GM21825 (cell line): Measurements from ENCODE around the gene CCDC150.
"Not testable (repeated sequence)": the region's sequence is repeated elsewhere in the genome, so short reads cannot be mapped to it uniquely, and the experiment has no call there.

Source experiments
- ATAC-seq: cut with Tn5 transposase; IDR thresholded peaks from one replicate; pipeline ENCODE4 v1.9.1; 2021; ENCODE audit warnings: mild to moderate bottlenecking, moderate library complexity; ENCODE audit not compliant: unreplicated experiment

Gene CCDC150

GRCh38 chr2:196703695-196704094 lies 64.2 kb downstream of the CCDC150 start:
- ATAC-seq = no peak

- not testable (repeated sequence) for ATAC-seq
Observed at GRCh38 chr2:196710056-196710455, 70.5 kb downstream of the CCDC150 start.

GRCh38 chr2:196711625-196712024 lies 72.1 kb downstream of the CCDC150 start:
- no peak for ATAC-seq

GRCh38 chr2:196712867-196713266 lies 73.4 kb downstream of the CCDC150 start:
- no peak for ATAC-seq

- ATAC-seq = no peak
Observed at GRCh38 chr2:196718419-196719109, 79.0 kb downstream of the CCDC150 start.

- ATAC-seq = peak; percentile 82
Observed at GRCh38 chr2:196719110-196719872, 79.8 kb downstream of the CCDC150 start.

GRCh38 chr2:196723571-196723970 lies 84.1 kb downstream of the CCDC150 start:
- ATAC-seq = no peak

GRCh38 chr2:196725218-196725617 lies 85.7 kb downstream of the CCDC150 start:
- ATAC-seq = no peak

GRCh38 chr2:196725882-196726281 lies 86.4 kb downstream of the CCDC150 start:
- ATAC-seq = no peak

GRCh38 chr2:196729418-196729817 lies 89.9 kb downstream of the CCDC150 start:
- no peak for ATAC-seq

- not testable (repeated sequence) for ATAC-seq
Observed at GRCh38 chr2:196736646-196737045, 97.1 kb downstream of the CCDC150 start.

- ATAC-seq = no peak
Observed at GRCh38 chr2:196737046-196737445, 97.5 kb downstream of the CCDC150 start.

- ATAC-seq = no peak
Observed at GRCh38 chr2:196739031-196739430, 99.5 kb downstream of the CCDC150 start.

- ATAC-seq = no peak
Observed at GRCh38 chr2:196742216-196742615, 102.7 kb downstream of the CCDC150 start.

GRCh38 chr2:196742685-196743084 lies 103.2 kb downstream of the CCDC150 start:
- no peak for ATAC-seq

GRCh38 chr2:196743165-196743564 lies 103.7 kb downstream of the CCDC150 start:
- ATAC-seq = no peak

- ATAC-seq = no peak
Observed at GRCh38 chr2:196745711-196746110, 106.2 kb downstream of the CCDC150 start.

- no peak for ATAC-seq
Observed at GRCh38 chr2:196747400-196747799, 107.9 kb downstream of the CCDC150 start.

- ATAC-seq = no peak
Observed at GRCh38 chr2:196748123-196748522, 108.6 kb downstream of the CCDC150 start.

GRCh38 chr2:196750291-196750923 lies 110.9 kb downstream of the CCDC150 start:
- no peak for ATAC-seq

GRCh38 chr2:196750977-196751631 lies 111.6 kb downstream of the CCDC150 start:
- peak; percentile 89 for ATAC-seq
